Mesodermal cell (in vitro differentiated cells): ENCODE results near the gene MKS1. TPM values are rescaled to one million over a fixed set of nuclear protein-coding genes. Genes with fewer than 3 reads are reported as not detected.

Source experiments
- H3K27ac ChIP-seq: 2 replicates; pipeline ENCODE4 v1.7.0; 2013; ENCODE audit warnings: mild to moderate bottlenecking, low read depth, low read length, moderate library complexity; ENCODE audit not compliant: severe bottlenecking
- H3K36me3 ChIP-seq: 2 replicates; pipeline ENCODE4 v1.7.1; 2013; ENCODE audit warnings: mild to moderate bottlenecking, low read length, moderate library complexity; ENCODE audit not compliant: control insufficient read depth, insufficient read depth
- H3K4me1 ChIP-seq: one replicate; pipeline ENCODE4 v1.7.1; 2013; ENCODE audit warnings: mild to moderate bottlenecking, low read length; ENCODE audit not compliant: insufficient read depth, control insufficient read depth, poor library complexity, severe bottlenecking
- H3K4me3 ChIP-seq: 2 replicates; pipeline ENCODE4 v1.7.0; 2013; ENCODE audit warnings: low read length, control low read depth, mild to moderate bottlenecking; ENCODE audit not compliant: insufficient read depth, poor library complexity, severe bottlenecking; ENCODE audit errors: extremely low read depth
- H3K9me3 ChIP-seq: 2 replicates; pipeline ENCODE4 v1.7.1; 2013; ENCODE audit warnings: mild to moderate bottlenecking, low read length, moderate library complexity; ENCODE audit not compliant: control insufficient read depth
- WGBS, 2 experiments: methylation state at CpG; one replicate each; pipeline ENCODE4 v1.1.5; 2013; ENCODE audit warnings: missing lambda C conversion rate in 2 of 2; ENCODE audit not compliant: insufficient coverage in 2 of 2; 5-methylcytosine and 5-hydroxymethylcytosine counted together
- polyA plus RNA-seq, 2 experiments: library from polyadenylated mRNA; stranded (reverse); fragments of 50-300 nt; gene quantifications; one replicate each; pipeline ENCODE4 v1.2.3, GENCODE V29; 2013

MKS1 gene
- polyA plus RNA-seq (2013, experiment 1 of 2) = 22.7 TPM
- 20.5 TPM for polyA plus RNA-seq (2013, experiment 2 of 2)

DNA sequence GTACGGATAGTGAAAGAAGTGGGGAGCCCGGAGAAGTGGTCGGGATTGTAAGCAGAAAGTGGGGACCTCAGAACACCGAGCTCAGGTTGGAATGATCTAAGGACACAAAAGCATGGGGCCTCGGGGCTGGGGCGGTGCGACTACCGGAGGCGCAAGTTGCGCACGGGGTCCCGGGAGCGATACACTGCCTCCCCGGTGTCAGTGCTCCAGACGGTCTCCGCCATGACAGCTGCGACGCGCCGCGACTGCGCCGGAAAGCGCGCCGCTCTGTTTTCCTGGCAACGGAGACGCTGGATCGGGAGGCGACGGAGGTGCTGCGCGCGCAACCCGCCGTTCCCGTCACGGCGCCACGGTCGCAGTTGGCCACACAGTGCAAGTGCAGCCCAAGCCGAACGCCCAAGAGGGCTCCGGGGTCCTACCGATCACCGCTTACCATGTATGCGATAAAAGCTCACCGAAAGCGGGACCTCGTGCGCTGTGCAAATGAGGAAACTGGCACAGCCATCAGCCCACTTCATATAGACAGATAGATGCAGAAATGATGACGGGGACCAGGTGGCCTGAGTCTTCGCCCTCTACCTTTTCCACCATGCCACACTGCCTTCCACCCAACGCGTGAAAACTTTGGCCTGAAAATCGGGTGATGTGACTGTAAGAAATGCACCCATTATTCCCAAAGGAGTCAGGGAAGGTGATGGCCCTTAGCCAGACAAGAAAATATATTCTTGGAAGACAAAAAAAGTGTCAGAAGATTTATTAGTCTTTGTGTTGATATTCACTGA lies at the start of gene MKS1:
Gene MKS1, minus strand, starts transcription at position 249 of the 782 bp plus-strand sequence. Its CDS starts 25 bp downstream, at position 224.
- peak within 1 kb of the TSS; percentile 23 for H3K27ac ChIP-seq
- 4 to 5% methylated on average over 44 to 50 of the region's 56 CpGs for WGBS, 2 experiments
- peak within 1 kb of the TSS; percentile 62 for H3K4me3 ChIP-seq
- H3K4me1 ChIP-seq = peaks cover 10% of the 10 kb centered on the region
- H3K9me3 ChIP-seq = no peaks in the 10 kb centered on the region
- peaks cover 4% of the 10 kb centered on the region for H3K36me3 ChIP-seq

DNA sequence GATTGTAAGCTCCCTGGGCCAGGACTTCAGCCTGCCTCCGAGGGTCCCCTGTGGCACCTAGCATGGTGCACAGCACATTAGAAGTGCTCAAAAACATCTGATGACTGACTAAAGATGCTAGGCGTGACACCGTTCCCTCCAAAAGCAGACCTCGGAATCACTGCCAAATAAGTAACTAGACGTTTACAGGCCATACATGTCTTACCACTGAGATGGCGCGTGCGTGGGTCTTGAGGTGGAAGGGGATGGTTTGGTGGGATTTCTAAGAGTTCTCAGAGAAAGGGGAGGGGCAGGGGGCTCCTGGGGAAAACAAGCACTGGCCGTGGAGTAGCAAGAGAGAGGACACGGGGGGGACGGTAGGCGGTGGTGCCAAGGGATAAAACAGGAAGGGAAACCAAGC lies 49.3 kb upstream of the MKS1 start:
- no peak overlapping the region for H3K4me3 ChIP-seq
- no peaks in the 10 kb centered on the region for H3K36me3 ChIP-seq
- H3K4me1 ChIP-seq = no peaks in the 10 kb centered on the region
- no peak overlapping the region for H3K27ac ChIP-seq
- 94 to 97% methylated on average over 6 to 12 of the region's 12 CpGs for WGBS, 2 experiments
- H3K9me3 ChIP-seq = no peaks in the 10 kb centered on the region

DNA sequence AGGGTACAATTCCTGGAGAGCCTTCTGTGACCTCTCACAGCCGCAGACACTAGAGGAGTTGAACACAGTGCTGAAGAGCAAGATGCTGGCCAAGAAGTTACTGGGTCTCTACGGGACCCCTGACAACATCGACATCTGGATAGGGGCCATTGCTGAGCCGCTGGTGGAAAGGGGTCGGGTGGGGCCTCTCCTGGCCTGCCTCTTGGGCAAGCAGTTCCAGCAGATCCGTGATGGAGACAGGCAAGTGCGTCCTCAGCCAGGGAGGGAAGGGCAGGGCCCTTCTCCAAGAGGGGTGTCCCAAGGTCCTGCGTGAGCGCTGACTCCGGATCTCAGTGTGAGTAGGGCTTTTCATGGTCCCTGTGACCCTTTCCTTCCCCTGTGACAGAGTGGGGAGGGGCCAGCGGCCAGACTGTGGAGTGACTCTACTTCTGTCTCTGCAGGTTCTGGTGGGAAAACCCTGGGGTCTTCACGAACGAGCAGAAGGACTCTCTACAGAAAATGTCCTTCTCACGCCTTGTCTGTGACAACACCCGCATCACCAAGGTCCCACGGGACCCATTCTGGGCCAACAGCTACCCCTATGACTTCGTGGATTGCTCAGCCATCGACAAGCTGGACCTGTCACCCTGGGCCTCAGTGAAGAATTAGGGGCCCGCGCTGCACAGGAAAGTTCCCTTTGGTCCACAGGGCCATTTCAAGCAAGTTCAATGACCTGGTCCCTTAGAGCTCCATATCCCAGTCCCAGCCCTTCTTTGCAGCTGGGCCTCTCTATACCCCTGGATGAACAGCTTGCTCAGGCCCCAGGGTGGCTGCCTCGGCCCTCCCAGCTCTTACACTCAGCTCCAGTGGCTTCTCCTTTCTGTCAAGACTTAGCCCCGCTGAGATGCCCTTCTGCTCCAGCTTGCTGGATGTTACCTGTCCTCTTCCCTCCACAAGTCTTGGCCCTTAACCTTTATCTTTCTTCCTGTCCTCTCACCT lies 48.6 kb upstream of the MKS1 start:
- H3K4me3 ChIP-seq = no peak overlapping the region
- no peaks in the 10 kb centered on the region for H3K9me3 ChIP-seq
- no peaks in the 10 kb centered on the region for H3K36me3 ChIP-seq
- H3K4me1 ChIP-seq = no peaks in the 10 kb centered on the region
- H3K27ac ChIP-seq = no peak overlapping the region
- WGBS, 2 experiments = 88 to 93% methylated on average over 19 to 21 of the region's 22 CpGs

DNA sequence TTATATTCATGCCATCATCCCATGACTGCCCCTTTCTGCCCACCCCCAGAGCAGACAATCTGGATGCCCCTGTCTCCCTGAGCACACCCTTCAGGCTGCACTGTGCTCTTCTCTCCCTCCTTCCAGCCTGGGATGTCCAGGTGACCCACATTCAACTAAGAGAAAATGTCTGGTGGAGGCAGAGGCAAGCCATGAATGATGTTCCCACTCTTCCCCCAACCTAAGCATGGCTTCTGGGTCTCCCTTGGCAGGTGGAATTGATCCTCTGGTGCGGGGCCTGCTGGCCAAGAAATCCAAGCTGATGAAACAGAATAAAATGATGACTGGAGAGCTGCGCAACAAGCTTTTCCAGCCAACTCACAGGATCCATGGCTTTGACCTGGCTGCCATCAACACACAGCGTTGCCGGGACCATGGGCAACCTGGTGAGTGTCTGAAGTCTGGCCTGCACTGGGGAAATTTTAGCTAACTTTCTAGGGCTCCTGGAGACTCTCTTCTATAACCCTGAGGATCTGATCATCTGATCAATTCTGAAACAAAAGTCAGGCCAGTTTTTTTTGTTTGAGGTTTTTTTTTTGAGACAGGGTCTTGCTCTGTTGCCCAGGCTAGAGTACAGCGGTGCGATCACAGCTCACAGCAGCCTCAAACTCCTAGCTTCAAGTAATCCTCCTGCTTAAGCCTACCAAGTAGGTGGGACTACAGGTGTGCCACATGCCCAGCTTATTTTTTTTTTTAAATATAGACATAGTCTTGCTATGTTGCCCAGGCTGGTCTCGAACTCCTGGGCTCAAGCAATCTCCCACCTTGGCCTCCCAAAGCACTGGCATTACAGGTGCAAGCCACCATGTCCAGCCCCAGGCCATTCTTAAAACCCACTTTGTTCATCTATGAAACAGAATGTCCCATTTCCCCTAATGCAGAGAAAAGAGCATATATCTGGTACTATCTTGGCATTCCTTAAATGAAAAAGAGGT lies 47.1 kb upstream of the MKS1 start:
- 88 to 94% methylated on average over 5 of the region's 7 CpGs for WGBS, 2 experiments
- Histone ChIP-seq H3K9me3 (no peaks in the 10 kb centered on the region), H3K27ac (no peak overlapping the region)

DNA sequence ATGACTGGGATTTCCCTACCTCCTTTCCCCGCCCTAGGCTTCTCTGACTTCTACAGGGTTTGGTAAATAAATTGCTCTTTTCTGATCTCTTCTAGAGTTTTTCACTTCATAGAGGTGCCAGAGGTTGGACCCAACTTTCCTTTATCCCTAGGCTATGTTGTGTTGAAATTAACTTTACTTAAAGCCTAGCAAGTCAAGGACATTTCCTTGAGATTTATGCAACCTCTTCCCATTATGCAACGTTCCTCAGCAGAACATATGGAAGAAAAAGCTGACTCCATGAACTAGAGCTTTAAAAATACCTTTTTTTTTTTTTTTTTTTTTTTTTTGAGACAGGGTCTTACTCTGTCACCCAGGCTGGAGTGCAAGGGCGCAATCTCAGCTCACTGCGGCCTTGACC lies 46.2 kb upstream of the MKS1 start:
- Histone ChIP-seq H3K4me3 (no peak overlapping the region), H3K36me3 (no peaks in the 10 kb centered on the region), H3K27ac (no peak overlapping the region), H3K4me1 (no peaks in the 10 kb centered on the region), H3K9me3 (no peaks in the 10 kb centered on the region)
- WGBS, 2 experiments = 94% methylated on average over 2 of the region's 4 CpGs; no CpG with 5 or more reads in 1 of the 2 experiments

More for the DNA sequence above, 47.1 kb upstream of the MKS1 start:
- Histone ChIP-seq H3K4me3 (no peak overlapping the region), H3K36me3 (no peaks in the 10 kb centered on the region), H3K4me1 (no peaks in the 10 kb centered on the region)

DNA sequence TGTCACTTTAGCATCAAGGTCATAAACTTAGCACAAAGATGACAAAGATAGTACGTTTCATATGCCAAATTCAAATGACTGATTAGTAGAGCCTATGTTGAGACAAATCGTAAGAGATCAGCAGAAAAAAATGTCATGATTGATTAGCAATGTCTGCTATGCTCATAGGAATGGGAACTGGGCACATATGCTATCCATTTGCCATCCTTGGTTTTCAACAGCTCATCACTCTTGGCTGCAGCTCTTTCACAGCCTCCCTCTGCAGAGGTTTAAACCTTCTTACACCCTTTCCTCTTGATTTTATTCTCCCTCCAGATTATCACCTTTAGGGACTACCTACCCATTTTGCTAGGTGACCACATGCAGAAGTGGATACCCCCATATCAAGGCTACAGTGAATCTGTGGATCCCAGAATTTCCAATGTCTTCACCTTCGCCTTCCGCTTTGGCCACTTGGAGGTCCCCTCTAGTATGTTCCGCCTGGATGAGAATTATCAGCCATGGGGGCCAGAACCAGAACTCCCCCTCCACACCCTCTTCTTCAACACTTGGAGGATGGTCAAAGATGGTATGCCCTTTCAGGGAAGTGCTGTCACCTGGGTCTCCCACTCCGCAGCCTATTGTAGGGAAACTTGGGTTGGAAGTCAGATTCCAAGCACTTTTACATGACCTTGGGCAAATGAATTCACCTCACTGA lies 45.5 kb upstream of the MKS1 start:
- no peak overlapping the region for H3K27ac ChIP-seq
- no peaks in the 10 kb centered on the region for H3K36me3 ChIP-seq
- 74 to 87% methylated on average over 3 of the region's 6 CpGs for WGBS, 2 experiments
- H3K4me3 ChIP-seq = no peak overlapping the region
- no peaks in the 10 kb centered on the region for H3K9me3 ChIP-seq
- H3K4me1 ChIP-seq = no peaks in the 10 kb centered on the region

DNA sequence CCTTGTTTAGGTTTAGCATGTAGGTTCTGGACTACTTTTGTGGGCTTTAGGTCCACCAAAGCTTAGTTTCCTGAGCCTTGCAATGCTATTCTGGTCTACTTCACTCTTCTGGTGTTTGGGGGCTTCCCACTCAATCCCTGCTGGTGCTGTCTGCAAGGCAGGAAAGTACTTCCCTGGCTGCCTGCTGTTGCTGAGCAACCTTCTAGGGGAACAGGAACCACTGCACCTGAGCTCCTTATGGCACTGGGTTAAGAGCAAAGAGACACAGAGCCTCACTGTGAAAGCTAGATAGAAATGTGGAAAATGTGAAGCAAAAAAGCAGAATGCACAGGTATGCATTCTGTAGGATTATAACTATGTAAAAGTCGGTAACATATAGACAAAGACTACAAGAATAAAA lies 44.7 kb upstream of the MKS1 start:
- H3K27ac ChIP-seq = no peak overlapping the region
- H3K9me3 ChIP-seq = no peaks in the 10 kb centered on the region
- H3K36me3 ChIP-seq = no peaks in the 10 kb centered on the region
- no CpG with 5 or more reads among the region's 1 CpG for WGBS, 2 experiments
- no peak overlapping the region for H3K4me3 ChIP-seq
- H3K4me1 ChIP-seq = no peaks in the 10 kb centered on the region

DNA sequence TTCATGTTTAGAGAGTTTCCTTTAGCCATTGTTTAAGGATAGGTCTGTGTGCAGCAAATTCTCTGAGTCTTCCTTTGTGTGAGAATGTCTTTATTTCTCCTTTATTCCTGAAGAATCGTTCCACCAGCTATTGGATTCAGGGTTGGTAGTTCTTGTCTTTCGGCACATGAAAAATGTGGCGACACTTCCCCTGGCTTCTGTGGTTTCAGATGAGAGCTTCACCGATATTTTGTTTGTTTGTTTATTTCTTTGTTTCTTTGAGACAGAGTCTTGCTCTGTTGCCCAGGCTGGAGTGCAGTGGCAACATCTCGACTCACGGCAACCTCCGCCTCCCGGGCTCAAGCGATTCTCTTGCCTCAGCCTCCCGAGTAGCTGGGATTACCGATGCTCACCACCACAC lies 43.1 kb upstream of the MKS1 start:
- no peaks in the 10 kb centered on the region for H3K4me1 ChIP-seq
- no peaks in the 10 kb centered on the region for H3K9me3 ChIP-seq
- no peak overlapping the region for H3K4me3 ChIP-seq
- WGBS, 2 experiments = 87 to 92% methylated on average over 9 to 11 of the region's 11 CpGs
- no peaks in the 10 kb centered on the region for H3K36me3 ChIP-seq
- H3K27ac ChIP-seq = no peak overlapping the region

DNA sequence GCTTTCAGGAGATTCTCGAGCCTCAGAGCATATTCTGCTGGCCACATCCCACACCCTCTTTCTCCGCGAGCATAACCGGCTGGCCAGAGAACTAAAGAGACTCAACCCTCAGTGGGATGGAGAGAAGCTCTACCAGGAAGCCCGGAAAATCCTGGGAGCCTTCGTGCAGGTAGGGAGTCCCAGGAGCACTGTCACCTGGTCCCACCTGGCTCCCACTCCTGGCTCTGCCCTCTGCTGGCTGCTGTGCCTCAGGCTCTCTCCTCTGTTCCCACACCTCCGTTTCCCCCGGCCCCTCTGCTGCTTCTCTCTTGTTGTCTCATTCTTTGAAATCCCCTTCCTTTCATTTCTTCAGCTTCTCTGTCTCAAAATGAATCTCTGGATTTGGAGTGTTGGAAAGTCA lies 35.7 kb upstream of the MKS1 start:
- Histone ChIP-seq H3K4me3 (no peak overlapping the region), H3K4me1 (no peaks in the 10 kb centered on the region), H3K36me3 (no peaks in the 10 kb centered on the region), H3K27ac (no peak overlapping the region), H3K9me3 (no peaks in the 10 kb centered on the region)
- 41 to 47% methylated on average over 5 to 7 of the region's 8 CpGs for WGBS, 2 experiments
